Measurements from ENCODE around the gene TNPO3. TPM values are rescaled to one million over a fixed set of nuclear protein-coding genes. Genes with fewer than 3 reads are reported as not detected.

The TNPO3 gene
- total RNA-seq, 2 experiments from 2014 or later, result 55.1 to 71.7 TPM

GRCh38 chr7:129014501-129015101 is 40.3 kb downstream of the TNPO3 start:
- Histone ChIP-seq H3K4me2 (ENCODE audit: low read length) (no peak overlapping the region), H3K4me3 (ENCODE audit: low read depth, low read length, poor library complexity, severe bottlenecking) (no peak overlapping the region), H3K79me2 (ENCODE audit: insufficient read depth, low read depth, low read length) (peaks cover 80% of the 10 kb centered on the region), H3K9me2 (ENCODE audit: insufficient read depth, low read length) (no peaks in the 10 kb centered on the region), H3K9me3 (ENCODE audit: low read length) (no peaks in the 10 kb centered on the region), H3K4me1 (ENCODE audit: insufficient read depth, low read length, poor library complexity, severe bottlenecking) (peaks cover 59% of the 10 kb centered on the region), H3K27ac (ENCODE audit: low read depth, low read length, poor library complexity, severe bottlenecking) (no peak overlapping the region), H4K20me1 (ENCODE audit: insufficient read depth, low read length) (no peaks in the 10 kb centered on the region), H3K36me3 (ENCODE audit: insufficient read depth, low read length) (peaks cover 81% of the 10 kb centered on the region), H2AFZ (ENCODE audit: low read length) (no peak overlapping the region)
- ChIA-PET POLR2A (interaction anchor here (1.8 to 3.1 kb wide), 2 partner anchors 8 to 28 kb away, joined by 6 to 15 read pairs; no protein-coding TSS in a partner anchor), CTCF (ENCODE audit: unreplicated experiment) (no interaction called here)
- intact Hi-C loops (cut with micrococcal nuclease; ENCODE audit: unreplicated experiment), result no loop called here
- no TSS peak for BruUV-seq (replicated peaks)
- TF ChIP-seq EZH2phosphoT487 (IDR thresholded peaks at IDR 0.05; ENCODE audit: borderline replicate concordance, low read depth, low read length) (no peak), CTCF (conservative IDR thresholded peaks at IDR 0.05; ENCODE audit: low read length) (no peak)
- DNase-seq (ENCODE audit: low spot score), result no peak

- intact Hi-C loops (cut with micrococcal nuclease; ENCODE audit: unreplicated experiment), result no loop called here
- peaks cover 59% of the 10 kb centered on the region for H3K4me1 ChIP-seq (ENCODE audit: insufficient read depth, low read length, poor library complexity, severe bottlenecking)
- ChIA-PET POLR2A (interaction anchor here (0.7 to 1.8 kb wide), 5 partner anchors 18 to 132 kb away, joined by 3 to 6 read pairs (median 3); partner anchors contain the start of genes TNPO3 and TSPAN33), CTCF (ENCODE audit: unreplicated experiment) (no interaction called here)
- H3K27ac ChIP-seq (ENCODE audit: low read depth, low read length, poor library complexity, severe bottlenecking), result no peak overlapping the region
- peaks cover 81% of the 10 kb centered on the region for H3K36me3 ChIP-seq (ENCODE audit: insufficient read depth, low read length)
- no peak overlapping the region for H2AFZ ChIP-seq (ENCODE audit: low read length)
- no peak overlapping the region for H3K4me2 ChIP-seq (ENCODE audit: low read length)
- no peak overlapping the region for H3K4me3 ChIP-seq (ENCODE audit: low read depth, low read length, poor library complexity, severe bottlenecking)
- H3K79me2 ChIP-seq (ENCODE audit: insufficient read depth, low read depth, low read length), result peaks cover 77% of the 10 kb centered on the region
- BruUV-seq (replicated peaks), result no TSS peak
- no peaks in the 10 kb centered on the region for H4K20me1 ChIP-seq (ENCODE audit: insufficient read depth, low read length)
- no peak for TF ChIP-seq EZH2phosphoT487 (IDR thresholded peaks at IDR 0.05; ENCODE audit: borderline replicate concordance, low read depth, low read length)
- no peak for TF ChIP-seq CTCF (conservative IDR thresholded peaks at IDR 0.05; ENCODE audit: low read length)
- H3K9me3 ChIP-seq (ENCODE audit: low read length), result no peaks in the 10 kb centered on the region
- no peak for DNase-seq (ENCODE audit: low spot score)
- H3K9me2 ChIP-seq (ENCODE audit: insufficient read depth, low read length), result no peaks in the 10 kb centered on the region
These were observed 41.7 kb downstream of the TNPO3 start for GRCh38 chr7:129013048-129013724.

GRCh38 chr7:129012641-129013040 is 42.3 kb downstream of the TNPO3 start:
- no peak for DNase-seq (ENCODE audit: low spot score)
- POLR2A ChIA-PET, result interaction anchor here (0.7 to 1.3 kb wide), 5 partner anchors 10 to 132 kb away, joined by 3 to 4 read pairs (median 3); partner anchors contain the start of genes TNPO3 and TSPAN33
- H3K9me2 ChIP-seq (ENCODE audit: insufficient read depth, low read length), result no peaks in the 10 kb centered on the region
- H3K79me2 ChIP-seq (ENCODE audit: insufficient read depth, low read depth, low read length), result peaks cover 77% of the 10 kb centered on the region
- no peak overlapping the region for H3K4me2 ChIP-seq (ENCODE audit: low read length)
- CTCF ChIA-PET (ENCODE audit: unreplicated experiment), result no interaction called here
- no peaks in the 10 kb centered on the region for H4K20me1 ChIP-seq (ENCODE audit: insufficient read depth, low read length)
- peaks cover 85% of the 10 kb centered on the region for H3K36me3 ChIP-seq (ENCODE audit: insufficient read depth, low read length)
- TF ChIP-seq CTCF (conservative IDR thresholded peaks at IDR 0.05; ENCODE audit: low read length) (no peak), EZH2phosphoT487 (IDR thresholded peaks at IDR 0.05; ENCODE audit: borderline replicate concordance, low read depth, low read length) (no peak)
- H3K9me3 ChIP-seq (ENCODE audit: low read length), result no peaks in the 10 kb centered on the region
- intact Hi-C loops (cut with micrococcal nuclease; ENCODE audit: unreplicated experiment), result no loop called here
- H2AFZ ChIP-seq (ENCODE audit: low read length), result no peak overlapping the region
- no peak overlapping the region for H3K4me3 ChIP-seq (ENCODE audit: low read depth, low read length, poor library complexity, severe bottlenecking)
- BruUV-seq (replicated peaks), result no TSS peak
- no peak overlapping the region for H3K27ac ChIP-seq (ENCODE audit: low read depth, low read length, poor library complexity, severe bottlenecking)
- peaks cover 59% of the 10 kb centered on the region for H3K4me1 ChIP-seq (ENCODE audit: insufficient read depth, low read length, poor library complexity, severe bottlenecking)
